H9 (cell line): ENCODE data around the gene ZMIZ2. TPM values are rescaled to one million over a fixed set of nuclear protein-coding genes. Genes with fewer than 3 reads are reported as not detected.
A peak's percentile ranks its signal among the peaks of the same experiment; 100 is the strongest.

Experiments used
- DNase-seq: peaks from one replicate; pipeline ENCODE4 v3.0.0-alpha.2; 2017
- H2AFZ ChIP-seq: one replicate; pipeline ENCODE4 v1.6.1; 2013; ENCODE audit warnings: mild to moderate bottlenecking, low read length, control low read depth, moderate library complexity
- H2AK5ac ChIP-seq: 2 replicates; pipeline ENCODE4 v1.6.1; 2013; ENCODE audit warnings: low read length, control low read depth, mixed read lengths; ENCODE audit not compliant: insufficient read length
- H2BK120ac ChIP-seq: one replicate; pipeline ENCODE4 v1.6.1; 2013; ENCODE audit warnings: low read depth, mild to moderate bottlenecking, low read length, control low read depth, inconsistent platforms; ENCODE audit not compliant: poor library complexity, severe bottlenecking
- H2BK12ac ChIP-seq: 2 replicates; pipeline ENCODE4 v1.6.1; 2013; ENCODE audit warnings: low read length, control low read depth, mixed read lengths, low read depth; ENCODE audit not compliant: insufficient read length
- H2BK15ac ChIP-seq: 2 replicates; pipeline ENCODE4 v1.6.1; 2013; ENCODE audit warnings: low read depth, low read length, control low read depth
- H2BK20ac ChIP-seq: one replicate; pipeline ENCODE4 v1.6.1; 2013; ENCODE audit warnings: low read depth, mild to moderate bottlenecking, low read length, control low read depth, inconsistent platforms; ENCODE audit not compliant: poor library complexity, severe bottlenecking
- H2BK5ac ChIP-seq: 2 replicates; pipeline ENCODE4 v1.6.1; 2013; ENCODE audit warnings: low read length, control low read depth, mixed read lengths; ENCODE audit not compliant: insufficient read length
- H3K14ac ChIP-seq: 2 replicates; pipeline ENCODE4 v1.6.1; 2013; ENCODE audit warnings: low read length, control low read depth; ENCODE audit not compliant: insufficient read depth
- H3K18ac ChIP-seq: 2 replicates; pipeline ENCODE4 v1.6.1; 2013; ENCODE audit warnings: low read depth, mild to moderate bottlenecking, mixed read lengths, low read length, control low read depth; ENCODE audit not compliant: insufficient read length
- H3K23ac ChIP-seq: 2 replicates; pipeline ENCODE4 v1.6.1; 2013; ENCODE audit warnings: low read length, control low read depth, mixed read lengths, low read depth; ENCODE audit not compliant: insufficient read length
- H3K23me2 ChIP-seq: 2 replicates; pipeline ENCODE4 v1.6.1; 2013; ENCODE audit warnings: low read depth, mild to moderate bottlenecking, mixed read lengths, low read length, control low read depth; ENCODE audit not compliant: insufficient read length, poor library complexity, severe bottlenecking
- H3K27ac ChIP-seq: 2 replicates; pipeline ENCODE4 v1.5.1; 2013; ENCODE audit warnings: low read length, control low read depth, mixed read lengths, low read depth; ENCODE audit not compliant: insufficient read length
- H3K27me3 ChIP-seq: 2 replicates; pipeline ENCODE4 v1.6.1; 2013; ENCODE audit warnings: low read length, control low read depth, inconsistent platforms; ENCODE audit not compliant: insufficient read depth
- H3K4ac ChIP-seq: 2 replicates; pipeline ENCODE4 v1.6.1; 2013; ENCODE audit warnings: low read depth, mild to moderate bottlenecking, control low read depth, inconsistent platforms, low read length, moderate library complexity
- H3K4me1 ChIP-seq: 2 replicates; pipeline ENCODE4 v1.6.1; 2013; ENCODE audit warnings: low read length, control low read depth, inconsistent platforms; ENCODE audit not compliant: insufficient read depth
- H3K4me2 ChIP-seq: 2 replicates; pipeline ENCODE4 v1.6.1; 2013; ENCODE audit warnings: low read length, control low read depth, mixed read lengths; ENCODE audit not compliant: insufficient read length, insufficient read depth
- H3K56ac ChIP-seq: 2 replicates; pipeline ENCODE4 v1.6.1; 2013; ENCODE audit warnings: low read depth, mild to moderate bottlenecking, mixed read lengths, low read length, control low read depth; ENCODE audit not compliant: insufficient read length
- H3K79me1 ChIP-seq: 2 replicates; pipeline ENCODE4 v1.6.1; 2013; ENCODE audit warnings: low read depth, mild to moderate bottlenecking, moderate library complexity, low read length, control low read depth, inconsistent platforms; ENCODE audit not compliant: insufficient read depth, poor library complexity, severe bottlenecking
- H3K79me2 ChIP-seq: 2 replicates; pipeline ENCODE4 v1.6.1; 2013; ENCODE audit warnings: low read length, control low read depth, inconsistent platforms; ENCODE audit not compliant: insufficient read depth
- H3K9ac ChIP-seq: 2 replicates; pipeline ENCODE4 v1.6.1; 2013; ENCODE audit warnings: low read length, control low read depth, mixed read lengths; ENCODE audit not compliant: insufficient read length; ENCODE audit errors: extremely low read depth
- H3K9me3 ChIP-seq: one replicate; pipeline ENCODE4 v1.6.1; 2013; ENCODE audit warnings: low read depth, low read length, inconsistent platforms; ENCODE audit not compliant: control insufficient read depth
- H3T11ph ChIP-seq: one replicate; pipeline ENCODE4 v1.6.1; 2013; ENCODE audit warnings: mild to moderate bottlenecking, low read length, control low read depth, inconsistent platforms
- H4K20me1 ChIP-seq: one replicate; pipeline ENCODE4 v1.6.1; 2013; ENCODE audit not compliant: control insufficient read depth, insufficient read length, insufficient read depth
- H4K5ac ChIP-seq: 2 replicates; pipeline ENCODE4 v1.6.1; 2013; ENCODE audit warnings: low read depth, mild to moderate bottlenecking, mixed read lengths, low read length, control low read depth; ENCODE audit not compliant: insufficient read length
- H4K8ac ChIP-seq: replicated peaks from 2 replicates; pipeline ENCODE4 v1.6.1; 2013; ENCODE audit warnings: low read length, control low read depth, mixed read lengths, low read depth; ENCODE audit not compliant: insufficient read length
- H4K91ac ChIP-seq: 2 replicates; pipeline ENCODE4 v1.6.1; 2013; ENCODE audit warnings: low read depth, mild to moderate bottlenecking, moderate library complexity, mixed read lengths, low read length, control low read depth; ENCODE audit not compliant: insufficient read length
- H3K27ac Mint-ChIP-seq, 3 experiments: 2 replicates in 2 of 3; 3 replicates in 1 of 3; pipeline ENCODE4 v1.8.0; 2020 to 2021; ENCODE audit warnings: mixed read lengths in 3 of 3, mild to moderate bottlenecking in 1 of 3, moderate library complexity in 1 of 3
- H3K27me3 Mint-ChIP-seq: 2 replicates; pipeline ENCODE4 v1.8.0; 2021; ENCODE audit warnings: low read depth, mild to moderate bottlenecking, moderate library complexity, mixed read lengths
- H3K36me3 Mint-ChIP-seq, 3 experiments: 2 replicates in 2 of 3; 3 replicates in 1 of 3; pipeline ENCODE4 v1.8.0; 2020 to 2021; ENCODE audit warnings: low read depth in 3 of 3, mixed read lengths in 3 of 3; ENCODE audit not compliant: insufficient read depth in 1 of 3
- H3K4me1 Mint-ChIP-seq, 2 experiments: 2 replicates each; pipeline ENCODE4 v1.8.0; 2020; ENCODE audit warnings: mixed read lengths in 2 of 2
- H3K4me3 Mint-ChIP-seq, 2 experiments: 2 replicates in 1 of 2; 3 replicates in 1 of 2; pipeline ENCODE4 v1.8.0; 2020 to 2021; ENCODE audit warnings: mild to moderate bottlenecking in 2 of 2, mixed read lengths in 2 of 2, moderate library complexity in 1 of 2
- H3K9me3 Mint-ChIP-seq, 2 experiments: 2 replicates in 1 of 2; 3 replicates in 1 of 2; pipeline ENCODE4 v1.8.0; 2020; ENCODE audit warnings: mild to moderate bottlenecking in 2 of 2, mixed read lengths in 2 of 2, moderate library complexity in 1 of 2
- CTCF ChIP-seq: fragments of 200-600 bp; sonication (generic); conservative IDR thresholded peaks from 3 replicates; pipeline ENCODE4 v1.8.0; 2021; ENCODE audit warnings: antibody characterized with exemption, mild to moderate bottlenecking
- WGBS: extraction: QIAGEN DNeasy Blood & Tissue Kit; methylation state at CpG from one replicate; pipeline ENCODE4 v1.1.7; 2013; ENCODE audit warnings: missing lambda C conversion rate, low lambda C conversion rate, mixed read lengths; ENCODE audit not compliant: insufficient read length; ENCODE audit errors: extremely low coverage; 5-methylcytosine and 5-hydroxymethylcytosine counted together
- total RNA-seq: library from RNA; stranded (reverse); gene quantifications from 2 replicates; pipeline ENCODE4 v1.2.1, GENCODE V29; 2021

Gene ZMIZ2
- total RNA-seq, 1 experiment from 2014 or later: 72.9 TPM

GRCh38 chr7:44750921-44751571, 2.4 kb downstream of the ZMIZ2 start:
- no peaks in the 10 kb centered on the region for H3K9me3 Mint-ChIP-seq
- H3K23ac ChIP-seq: no peak overlapping the region
- H3K4me3 Mint-ChIP-seq: peak overlapping the region; percentile 74 to 88; a peak in 4 of 5 replicates
- no peak overlapping the region for H2BK120ac ChIP-seq
- no peak overlapping the region for H4K5ac ChIP-seq
- peak overlapping the region in 1 of 3 experiments; percentile 61; a peak in 1 of 7 replicates for H3K27ac Mint-ChIP-seq
- peaks cover 8% of the 10 kb centered on the region for H3K23me2 ChIP-seq
- no peak overlapping the region for H2BK20ac ChIP-seq
- H3K56ac ChIP-seq: no peak overlapping the region
- H3K4me2 ChIP-seq: no peak overlapping the region
- H3K9ac ChIP-seq: no peak overlapping the region
- H4K8ac ChIP-seq: no peak overlapping the region
- H3K4me1 ChIP-seq: peaks cover 4% of the 10 kb centered on the region; the same call in 1 of the 2 replicates
- H3K18ac ChIP-seq: no peak overlapping the region
- no peak for TF ChIP-seq CTCF
- peaks cover 12 to 19% (median 15%) of the 10 kb centered on the region in 3 experiments; a peak in 6 of 7 replicates for H3K36me3 Mint-ChIP-seq
- H2BK12ac ChIP-seq: no peak overlapping the region
- H3K14ac ChIP-seq: no peak overlapping the region; the same call in 1 of the 2 replicates
- H2AK5ac ChIP-seq: no peak overlapping the region
- no peak overlapping the region for H3K4ac ChIP-seq
- H2AFZ ChIP-seq: no peak overlapping the region
- no CpG with 5 or more reads among the region's 6 CpGs for WGBS
- DNase-seq: no peak
- no peak overlapping the region for H3T11ph ChIP-seq
- peaks cover 24 to 25% of the 10 kb centered on the region in 2 experiments for H3K4me1 Mint-ChIP-seq
- H2BK5ac ChIP-seq: no peak overlapping the region
- no peaks in the 10 kb centered on the region for H3K9me3 ChIP-seq
- H3K79me1 ChIP-seq: peaks cover 6% of the 10 kb centered on the region
- no peaks in the 10 kb centered on the region for H3K27me3 Mint-ChIP-seq
- no peak overlapping the region for H2BK15ac ChIP-seq
- H3K27me3 ChIP-seq: no peaks in the 10 kb centered on the region
- H4K20me1 ChIP-seq: no peaks in the 10 kb centered on the region
- H3K27ac ChIP-seq: no peak overlapping the region
- H3K79me2 ChIP-seq: peaks cover 2% of the 10 kb centered on the region; the same call in 1 of the 2 replicates
- H4K91ac ChIP-seq: no peak overlapping the region
